Fibroblast of lung (primary cell): ENCODE results near the gene TNFSF9.

Source experiments
- CTCF ChIP-seq, 2 donors: IDR thresholded peaks in 1 of 2; conservative IDR thresholded peaks in 1 of 2; 1 replicate in 1 of 2; 2 replicates in 1 of 2; pipeline ENCODE4 v1.5.1; 2011 to 2012; ENCODE audit warnings: low read length in 2 of 2, control low read depth in 1 of 2, inconsistent platforms in 1 of 2, low read depth in 1 of 2, mild to moderate bottlenecking in 1 of 2
- EZH2 ChIP-seq: IDR thresholded peaks from 2 replicates; pipeline ENCODE4 v1.5.1; 2012; ENCODE audit warnings: low read length, control low read depth, mild to moderate bottlenecking; ENCODE audit errors: missing control alignments

- TF ChIP-seq CTCF (conservative IDR thresholded peaks at IDR 0.05 in 1 of 2, IDR thresholded peaks at IDR 0.05 in 1 of 2; ENCODE audit: low read depth in 1 of 2, low read length in 2 of 2) (no peak), EZH2 (no peak)
Measured at GRCh38 chr19:6514089-6514488, 16.7 kb upstream of the TNFSF9 start.
